ENCODE measurements around the gene FAM114A1.

- TF ChIP-seq CTCF (IDR thresholded peaks at IDR 0.05) (no peak), POLR2A (IDR thresholded peaks at IDR 0.05) (no peak), EP300 (IDR thresholded peaks at IDR 0.05) (no peak)
Measured at GRCh38 chr4:38955957-38956356, 88.4 kb downstream of the FAM114A1 start.
